ENCODE results near the gene PARN.

The PARN gene

GRCh38 chr16:14499110-14499509, 130.9 kb downstream of the PARN start:
- ChIA-PET CTCF (no interaction called here), POLR2A (no interaction called here)
- TF ChIP-seq ZNF239 (tag by site-specific recombination; IDR thresholded peaks at IDR 0.05): no peak
- TF ChIP-seq PRDM1 (tag by site-specific recombination; IDR thresholded peaks at IDR 0.05): peak; percentile 97
- H3K9me3 ChIP-seq (ENCODE audit: control insufficient read depth, insufficient read depth, low read depth, low read length): no peaks in the 10 kb centered on the region
- no peak overlapping the region for H3K27ac ChIP-seq (ENCODE audit: extremely low read depth, low read depth, low read length)
- no peak overlapping the region for H3K4me3 ChIP-seq (ENCODE audit: low read depth, low read length)
- H3K4me1 ChIP-seq (ENCODE audit: control insufficient read depth, insufficient read depth, low read length): peaks cover 6% of the 10 kb centered on the region
- no peaks in the 10 kb centered on the region for H3K36me3 ChIP-seq (ENCODE audit: control insufficient read depth in 2 of 2, insufficient read depth in 1 of 2, low read length in 2 of 2)

GRCh38 chr16:14497245-14498082, 132.6 kb downstream of the PARN start:
- Histone ChIP-seq H3K36me3 (ENCODE audit: control insufficient read depth in 2 of 2, insufficient read depth in 1 of 2, low read length in 2 of 2) (no peaks in the 10 kb centered on the region), H3K4me1 (ENCODE audit: control insufficient read depth, insufficient read depth, low read length) (peaks cover 6% of the 10 kb centered on the region), H3K27ac (ENCODE audit: extremely low read depth, low read depth, low read length) (no peak overlapping the region), H3K9me3 (ENCODE audit: control insufficient read depth, insufficient read depth, low read depth, low read length) (no peaks in the 10 kb centered on the region), H3K4me3 (ENCODE audit: low read depth, low read length) (no peak overlapping the region)
- POLR2A ChIA-PET: no interaction called here
- TF ChIP-seq ZNF341 (tag by site-specific recombination; IDR thresholded peaks at IDR 0.05; ENCODE audit: low read depth) (no peak), ZNF423 (tag by site-specific recombination; IDR thresholded peaks at IDR 0.05) (no peak), ZNF112 (tag by site-specific recombination; IDR thresholded peaks at IDR 0.05) (no peak), ZBTB8A (tag by site-specific recombination; IDR thresholded peaks at IDR 0.05) (no peak), KLF1 (tag by site-specific recombination; IDR thresholded peaks at IDR 0.05) (no peak), REST (tag by site-specific recombination; IDR thresholded peaks at IDR 0.05) (no peak)
- CTCF ChIA-PET: interaction anchor here (1.1 kb wide), 1 partner anchor 8 kb away, joined by 4 read pairs; no protein-coding TSS in a partner anchor

GRCh38 chr16:14496786-14497185, 133.3 kb downstream of the PARN start:
- CTCF ChIA-PET: interaction anchor here (0.7 kb wide), 1 partner anchor 181 kb away, joined by 3 read pairs; no protein-coding TSS in a partner anchor
- peak; percentile 40 for TF ChIP-seq ZNF335 (tag by site-specific recombination; conservative IDR thresholded peaks at IDR 0.05)
- TF ChIP-seq ZNF48 (tag by site-specific recombination; IDR thresholded peaks at IDR 0.05): no peak
- no peak for TF ChIP-seq ZSCAN23 (tag by site-specific recombination; IDR thresholded peaks at IDR 0.05)
- no peak for TF ChIP-seq GLIS1 (tag by site-specific recombination; IDR thresholded peaks at IDR 0.05)
- no peak for TF ChIP-seq ZNF416 (tag by site-specific recombination; IDR thresholded peaks at IDR 0.05)
- no peak for TF ChIP-seq HOXD13 (CRISPR knock-in tag; IDR thresholded peaks at IDR 0.05; ENCODE audit: borderline replicate concordance)
- no peak for TF ChIP-seq SETDB1 (IDR thresholded peaks at IDR 0.05; ENCODE audit: insufficient read length, low read length)
- TF ChIP-seq EGR2 (tag by site-specific recombination; IDR thresholded peaks at IDR 0.05; ENCODE audit: low read depth): no peak
- TF ChIP-seq REST (tag by site-specific recombination; IDR thresholded peaks at IDR 0.05): 0 out of 2 replicates have a peak, but pooled peaks have one; percentile 19
- peak; percentile 79 for TF ChIP-seq PRDM1 (tag by site-specific recombination; IDR thresholded peaks at IDR 0.05)
- peak; percentile 40; the same call in 1 of the 2 replicates for TF ChIP-seq ZNF600 (tag by site-specific recombination; IDR thresholded peaks at IDR 0.05)
- TF ChIP-seq CTCF (tag by site-specific recombination; IDR thresholded peaks at IDR 0.05): no peak
- no peak for TF ChIP-seq INSM2 (tag by site-specific recombination; IDR thresholded peaks at IDR 0.05)

More at GRCh38 chr16:14496786-14497185, 133.3 kb downstream of the PARN start:
- Histone ChIP-seq H3K27ac (ENCODE audit: extremely low read depth, low read depth, low read length) (no peak overlapping the region), H3K36me3 (ENCODE audit: control insufficient read depth in 2 of 2, insufficient read depth in 1 of 2, low read length in 2 of 2) (no peaks in the 10 kb centered on the region), H3K4me1 (ENCODE audit: control insufficient read depth, insufficient read depth, low read length) (peaks cover 5% of the 10 kb centered on the region), H3K9me3 (ENCODE audit: control insufficient read depth, insufficient read depth, low read depth, low read length) (no peaks in the 10 kb centered on the region), H3K4me3 (ENCODE audit: low read depth, low read length) (no peak overlapping the region)
- POLR2A ChIA-PET: no interaction called here

Measured in HEK293 (cell line).